GM23248 (cell line): ENCODE data around the gene TBL1X. TPM values are rescaled to one million over a fixed set of nuclear protein-coding genes. Genes with fewer than 3 reads are reported as not detected.
A peak's percentile ranks its signal among the peaks of the same experiment; 100 is the strongest.

Experiments used
- DNase-seq: peaks from one replicate; pipeline ENCODE4 v3.0.0-alpha.2; 2015
- H2AFZ ChIP-seq: fragments of 200-600 bp; sonication (generic); 2 replicates; pipeline ENCODE4 v1.6.1; 2016; ENCODE audit warnings: antibody characterized with exemption
- H3F3A ChIP-seq: fragments of 200-600 bp; sonication (generic); 2 replicates; pipeline ENCODE4 v1.6.1; 2016; ENCODE audit warnings: mild to moderate bottlenecking, antibody characterized with exemption, mixed run types; ENCODE audit not compliant: insufficient read depth
- H3K27ac ChIP-seq: fragments of 200-600 bp; sonication (generic); 2 replicates; pipeline ENCODE4 v1.5.1; 2016; ENCODE audit warnings: mild to moderate bottlenecking
- H3K27me3 ChIP-seq: fragments of 200-600 bp; sonication (generic); replicated peaks from 2 replicates; pipeline ENCODE4 v1.6.1; 2016; ENCODE audit warnings: mild to moderate bottlenecking; ENCODE audit not compliant: insufficient read depth
- H3K36me3 ChIP-seq: fragments of 200-600 bp; sonication (generic); 2 replicates; pipeline ENCODE4 v1.6.1; 2016; ENCODE audit warnings: low read depth, mild to moderate bottlenecking
- H3K4me1 ChIP-seq: fragments of 200-600 bp; sonication (generic); 2 replicates; pipeline ENCODE4 v1.6.1; 2016; ENCODE audit warnings: mild to moderate bottlenecking; ENCODE audit not compliant: insufficient read depth
- H3K4me2 ChIP-seq: fragments of 200-600 bp; sonication (generic); one replicate; pipeline ENCODE4 v1.6.1; 2016; ENCODE audit warnings: mild to moderate bottlenecking; ENCODE audit not compliant: unreplicated experiment
- H3K4me3 ChIP-seq: fragments of 200-600 bp; sonication (generic); 2 replicates; pipeline ENCODE4 v1.5.1; 2016; ENCODE audit warnings: mild to moderate bottlenecking
- H3K79me2 ChIP-seq: fragments of 200-600 bp; sonication (generic); 2 replicates; pipeline ENCODE4 v1.6.1; 2016; ENCODE audit warnings: mild to moderate bottlenecking; ENCODE audit not compliant: insufficient read depth
- H3K9ac ChIP-seq: fragments of 200-600 bp; sonication (generic); 2 replicates; pipeline ENCODE4 v1.6.1; 2016; ENCODE audit warnings: mild to moderate bottlenecking
- H3K9me2 ChIP-seq: fragments of 200-600 bp; sonication (generic); 2 replicates; pipeline ENCODE4 v1.6.1; 2016; ENCODE audit warnings: mixed run types, mild to moderate bottlenecking, moderate library complexity; ENCODE audit not compliant: insufficient read depth
- H3K9me3 ChIP-seq: fragments of 200-600 bp; sonication (generic); one replicate; pipeline ENCODE4 v1.6.1; 2017; ENCODE audit warnings: low read depth
- H4K20me1 ChIP-seq: fragments of 200-600 bp; sonication (generic); 2 replicates; pipeline ENCODE4 v1.6.0; 2016; ENCODE audit not compliant: insufficient read depth
- EZH2 ChIP-seq: fragments of 200-600 bp; sonication (generic); IDR thresholded peaks from 2 replicates; pipeline ENCODE4 v1.6.1; 2018; ENCODE audit warnings: antibody characterized with exemption, mild to moderate bottlenecking; ENCODE audit not compliant: insufficient read depth, poor library complexity, severe bottlenecking
- EZH2phosphoT487 ChIP-seq: fragments of 200-600 bp; sonication (generic); IDR thresholded peaks from 2 replicates; pipeline ENCODE4 v1.6.1; 2018; ENCODE audit warnings: antibody characterized with exemption, moderate library complexity, mild to moderate bottlenecking, low read depth; ENCODE audit not compliant: insufficient read depth
- WGBS, 2 experiments: methylation state at CpG; one replicate each; pipeline ENCODE4 v1.1.6; 2015 to 2017; ENCODE audit warnings: low lambda C conversion rate in 2 of 2, low coverage in 1 of 2; ENCODE audit errors: missing lambda C conversion rate in 2 of 2; 5-methylcytosine and 5-hydroxymethylcytosine counted together
- in situ Hi-C: fragments of 300-500 bp; cut with MboI; formaldehyde crosslinking; loops from 2 replicates; pipeline ENCODE4 v1.15.0; 2020
- polyA plus RNA-seq: library from polyadenylated mRNA; unstranded; fragments of >200 nt; fragmentation: Nextera tagmentation; extraction: Ambion mirVana; gene quantifications from 2 replicates; pipeline ENCODE4 v1.2.1, GENCODE V29; 2016
- total RNA-seq: library from RNA; depleted of rRNA; stranded (reverse); fragments of >200 nt; shearing (Covaris generic); gene quantifications from 2 replicates; pipeline ENCODE4 v1.2.3, GENCODE V29; 2014

Gene TBL1X
- total and polyA plus RNA-seq, 2 experiments from 2014 or later: 8.2 to 26.8 TPM

GRCh38 chrX:9529223-9529622 lies 64.4 kb downstream of the TBL1X start:
- in situ Hi-C loops: no loop called here
- H3K4me3 ChIP-seq: no peak overlapping the region
- no peaks in the 10 kb centered on the region for H3K36me3 ChIP-seq
- H3K9me3 ChIP-seq: no peaks in the 10 kb centered on the region
- TF ChIP-seq EZH2phosphoT487: no peak
- no peak for TF ChIP-seq EZH2
- H3K4me2 ChIP-seq: no peak overlapping the region
- H3K9ac ChIP-seq: no peak overlapping the region
- H3K27me3 ChIP-seq: no peaks in the 10 kb centered on the region
- no peak overlapping the region for H3K27ac ChIP-seq
- 94 to 95% methylated on average over 4 of the region's 4 CpGs for WGBS, 2 experiments
- H3K4me1 ChIP-seq: peaks cover 15% of the 10 kb centered on the region
- no peak for DNase-seq
- H3K9me2 ChIP-seq: no peaks in the 10 kb centered on the region
- H4K20me1 ChIP-seq: no peaks in the 10 kb centered on the region
- H2AFZ ChIP-seq: no peak overlapping the region
- H3K79me2 ChIP-seq: peaks cover 82% of the 10 kb centered on the region
- H3F3A ChIP-seq: peaks cover 3% of the 10 kb centered on the region; the same call in 1 of the 2 replicates

- Histone ChIP-seq H3K4me1 (peaks cover 25% of the 10 kb centered on the region), H3K27me3 (no peaks in the 10 kb centered on the region), H3K9me2 (no peaks in the 10 kb centered on the region), H4K20me1 (no peaks in the 10 kb centered on the region), H3K9me3 (no peaks in the 10 kb centered on the region), H3K27ac (peak overlapping the region; percentile 48), H3K4me3 (peak overlapping the region; percentile 67), H3K9ac (peak overlapping the region; percentile 57; the same call in 1 of the 2 replicates), H3K36me3 (no peaks in the 10 kb centered on the region), H2AFZ (peak overlapping the region; percentile 58; the same call in 1 of the 2 replicates), H3K4me2 (peak overlapping the region; percentile 78), H3K79me2 (peaks cover 78% of the 10 kb centered on the region), H3F3A (peaks cover 10% of the 10 kb centered on the region; the same call in 1 of the 2 replicates)
- in situ Hi-C loops: no loop called here
- 1 to 4% methylated on average over 9 of the region's 9 CpGs for WGBS, 2 experiments
- peak; percentile 91 for DNase-seq
- TF ChIP-seq EZH2 (no peak), EZH2phosphoT487 (no peak)
These were observed 66.0 kb downstream of the TBL1X start for GRCh38 chrX:9530848-9531274.

GRCh38 chrX:9532349-9532748 lies 67.5 kb downstream of the TBL1X start:
- Histone ChIP-seq H3K4me1 (peaks cover 23% of the 10 kb centered on the region), H3K4me3 (no peak overlapping the region), H3K9ac (no peak overlapping the region), H3K27me3 (no peaks in the 10 kb centered on the region), H3K9me2 (no peaks in the 10 kb centered on the region), H3K9me3 (no peaks in the 10 kb centered on the region), H3K79me2 (peaks cover 71% of the 10 kb centered on the region), H4K20me1 (no peaks in the 10 kb centered on the region), H3K36me3 (no peaks in the 10 kb centered on the region), H3F3A (peaks cover 10% of the 10 kb centered on the region; the same call in 1 of the 2 replicates), H2AFZ (no peak overlapping the region), H3K4me2 (no peak overlapping the region), H3K27ac (no peak overlapping the region)
- in situ Hi-C loops: no loop called here
- no peak for DNase-seq
- 75 to 86% methylated on average over 10 to 12 of the region's 12 CpGs for WGBS, 2 experiments
- TF ChIP-seq EZH2: no peak
- no peak for TF ChIP-seq EZH2phosphoT487

- peaks cover 23% of the 10 kb centered on the region for H3K4me1 ChIP-seq
- H3K4me2 ChIP-seq: no peak overlapping the region
- no peaks in the 10 kb centered on the region for H3K36me3 ChIP-seq
- no peaks in the 10 kb centered on the region for H3K9me3 ChIP-seq
- WGBS, 2 experiments: 98 to 100% methylated on average over 6 to 8 of the region's 8 CpGs
- H3K27me3 ChIP-seq: no peaks in the 10 kb centered on the region
- no peak overlapping the region for H3K4me3 ChIP-seq
- H3K27ac ChIP-seq: no peak overlapping the region
- TF ChIP-seq EZH2phosphoT487 (no peak), EZH2 (no peak)
- H3K9ac ChIP-seq: no peak overlapping the region
- peaks cover 10% of the 10 kb centered on the region; the same call in 1 of the 2 replicates for H3F3A ChIP-seq
- no peak for DNase-seq
- H4K20me1 ChIP-seq: no peaks in the 10 kb centered on the region
- H2AFZ ChIP-seq: no peak overlapping the region
- H3K9me2 ChIP-seq: no peaks in the 10 kb centered on the region
- in situ Hi-C loops: no loop called here
- peaks cover 72% of the 10 kb centered on the region for H3K79me2 ChIP-seq
These were observed 68.8 kb downstream of the TBL1X start for GRCh38 chrX:9533611-9534010.
